HUES48 (cell line): ENCODE data around the gene COQ8B.
"Not testable (repeated sequence)": the region's sequence is repeated elsewhere in the genome, so short reads cannot be mapped to it uniquely, and the experiment has no call there.

Experiments
- H3K27ac ChIP-seq: one replicate; pipeline ENCODE4 v1.7.0; 2013; ENCODE audit warnings: low read depth, low read length, inconsistent platforms
- H3K27me3 ChIP-seq: 2 replicates; pipeline ENCODE4 v1.6.1; 2013; ENCODE audit warnings: mild to moderate bottlenecking, low read length; ENCODE audit not compliant: control insufficient read depth, insufficient read depth
- H3K36me3 ChIP-seq: 2 replicates; pipeline ENCODE4 v1.6.1; 2013; ENCODE audit warnings: low read length; ENCODE audit not compliant: control insufficient read depth, insufficient read depth
- H3K4me1 ChIP-seq: 2 replicates; pipeline ENCODE4 v1.6.1; 2013; ENCODE audit warnings: mild to moderate bottlenecking, low read length; ENCODE audit not compliant: control insufficient read depth, insufficient read depth
- H3K4me3 ChIP-seq: 2 replicates; pipeline ENCODE4 v1.5.1; 2013; ENCODE audit warnings: mild to moderate bottlenecking, low read depth, low read length
- H3K9ac ChIP-seq: 2 replicates; pipeline ENCODE4 v1.6.1; 2013; ENCODE audit warnings: mild to moderate bottlenecking, low read depth, low read length, moderate library complexity
- H3K9me3 ChIP-seq: 2 replicates; pipeline ENCODE4 v1.6.1; 2013; ENCODE audit warnings: low read length; ENCODE audit not compliant: control insufficient read depth, insufficient read depth

Gene COQ8B

GRCh38 chr19:40741527-40742390, 25.1 kb upstream of the COQ8B start:
- no peak overlapping the region for H3K27ac ChIP-seq
- no peak overlapping the region for H3K4me3 ChIP-seq
- H3K36me3 ChIP-seq = peaks cover 21% of the 10 kb centered on the region
- no peaks in the 10 kb centered on the region for H3K27me3 ChIP-seq
- H3K9me3 ChIP-seq = no peaks in the 10 kb centered on the region
- 0 out of 2 replicates have a peak, but pooled peaks cover 5% of the 10 kb centered on the region for H3K4me1 ChIP-seq
- H3K9ac ChIP-seq = no peak overlapping the region

- H3K36me3 ChIP-seq = peaks cover 24% of the 10 kb centered on the region
These were observed 24.1 kb upstream of the COQ8B start for GRCh38 chr19:40740747-40741146.

GRCh38 chr19:40739871-40740703, 23.4 kb upstream of the COQ8B start:
- Histone ChIP-seq H3K27ac (no peak overlapping the region), H3K27me3 (no peaks in the 10 kb centered on the region), H3K4me1 (0 out of 2 replicates have a peak, but pooled peaks cover 3% of the 10 kb centered on the region), H3K4me3 (no peak overlapping the region), H3K36me3 (peaks cover 30% of the 10 kb centered on the region), H3K9me3 (no peaks in the 10 kb centered on the region), H3K9ac (no peak overlapping the region)

More at GRCh38 chr19:40740747-40741146, 24.1 kb upstream of the COQ8B start:
- Histone ChIP-seq H3K27ac (no peak overlapping the region), H3K4me3 (no peak overlapping the region), H3K4me1 (0 out of 2 replicates have a peak, but pooled peaks cover 5% of the 10 kb centered on the region), H3K9me3 (no peaks in the 10 kb centered on the region), H3K27me3 (no peaks in the 10 kb centered on the region), H3K9ac (no peak overlapping the region)

GRCh38 chr19:40739030-40739839, 22.5 kb upstream of the COQ8B start:
- Histone ChIP-seq H3K4me3 (no peak overlapping the region), H3K4me1 (no peaks in the 10 kb centered on the region), H3K36me3 (peaks cover 38% of the 10 kb centered on the region), H3K27me3 (no peaks in the 10 kb centered on the region), H3K9ac (no peak overlapping the region), H3K9me3 (no peaks in the 10 kb centered on the region), H3K27ac (no peak overlapping the region)

DNA sequence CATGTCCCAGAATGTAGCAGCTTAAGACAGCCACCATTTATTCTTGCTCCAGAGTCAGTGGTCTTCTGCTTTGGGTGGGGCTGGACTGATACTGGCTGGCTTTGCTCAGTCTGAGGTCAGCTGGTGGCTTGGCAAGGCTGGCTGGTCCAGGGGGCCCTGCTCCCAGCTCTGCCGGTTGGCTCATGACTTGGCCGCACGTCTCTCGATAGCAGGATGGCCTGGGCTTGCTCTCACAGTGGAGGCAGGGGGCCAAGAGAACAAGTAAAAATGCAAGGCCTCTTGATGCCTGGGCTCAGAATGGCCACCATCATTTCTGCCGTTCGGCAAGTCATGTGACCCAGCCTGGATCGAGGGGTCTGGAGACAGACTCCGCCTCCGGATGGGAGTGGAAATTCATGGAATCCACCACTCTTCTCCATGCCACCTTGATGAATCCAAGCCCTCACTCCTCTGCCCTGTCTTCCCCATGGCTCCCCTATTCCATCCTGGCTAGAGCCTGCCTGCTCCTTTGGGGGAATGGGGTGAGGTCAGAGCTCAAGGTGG, 20.5 kb upstream of the COQ8B start:
- H3K4me1 ChIP-seq = no peaks in the 10 kb centered on the region
- peaks cover 51% of the 10 kb centered on the region for H3K36me3 ChIP-seq
- H3K27me3 ChIP-seq = no peaks in the 10 kb centered on the region
- no peaks in the 10 kb centered on the region for H3K9me3 ChIP-seq
- no peak overlapping the region for H3K27ac ChIP-seq
- H3K4me3 ChIP-seq = no peak overlapping the region
- H3K9ac ChIP-seq = no peak overlapping the region

DNA sequence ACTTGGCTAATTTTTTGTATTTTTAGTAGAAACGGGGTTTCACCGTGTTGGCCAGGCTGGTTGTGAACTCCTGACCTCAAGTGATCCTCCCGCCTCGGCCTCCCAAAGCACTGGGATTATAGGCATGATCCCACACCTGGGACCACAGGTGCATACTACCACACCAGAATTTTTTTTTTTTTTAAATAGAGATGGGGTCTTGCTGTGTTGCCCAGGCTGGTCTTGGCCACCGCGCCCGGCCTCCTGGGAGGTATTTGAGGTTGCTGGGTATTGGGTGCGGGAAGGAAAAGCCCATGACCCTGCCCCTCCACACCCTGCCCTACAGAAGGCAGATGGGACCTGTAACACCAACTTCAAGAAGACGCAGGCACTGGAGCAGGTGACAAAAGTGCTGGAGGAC, 20.0 kb upstream of the COQ8B start:
- Histone ChIP-seq H3K27me3 (no peaks in the 10 kb centered on the region), H3K27ac (no peak overlapping the region), H3K9ac (no peak overlapping the region), H3K4me1 (no peaks in the 10 kb centered on the region), H3K9me3 (no peaks in the 10 kb centered on the region), H3K36me3 (peaks cover 49% of the 10 kb centered on the region), H3K4me3 (no peak overlapping the region)

GRCh38 chr19:40735013-40735771, 18.5 kb upstream of the COQ8B start:
- H3K4me3 ChIP-seq = no peak overlapping the region

DNA sequence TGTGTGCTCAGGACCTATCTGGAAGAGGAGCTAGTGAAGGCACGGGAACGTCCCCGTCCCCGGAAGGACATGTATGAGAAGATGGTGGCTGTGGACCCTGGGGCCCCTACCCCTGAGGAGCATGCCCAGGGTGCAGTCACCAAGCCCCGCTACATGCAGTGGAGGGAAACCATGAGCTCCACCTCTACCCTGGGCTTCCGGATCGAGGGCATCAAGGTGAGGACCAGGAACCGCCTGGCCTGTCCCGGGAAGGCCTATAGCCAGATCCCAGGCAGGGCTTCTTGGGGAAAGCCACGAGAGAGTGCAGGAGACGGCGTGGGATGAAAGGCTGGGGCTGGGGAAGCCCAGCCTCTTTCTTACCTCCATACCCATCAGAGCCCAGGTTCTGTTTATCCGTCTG, 16.5 kb upstream of the COQ8B start:
- H3K4me1 ChIP-seq = no peaks in the 10 kb centered on the region
- peaks cover 67% of the 10 kb centered on the region for H3K36me3 ChIP-seq
- no peak overlapping the region for H3K27ac ChIP-seq
- H3K9me3 ChIP-seq = no peaks in the 10 kb centered on the region
- H3K9ac ChIP-seq = no peak overlapping the region
- H3K27me3 ChIP-seq = no peaks in the 10 kb centered on the region
- H3K4me3 ChIP-seq = no peak overlapping the region

More at GRCh38 chr19:40735013-40735771, 18.5 kb upstream of the COQ8B start:
- no peaks in the 10 kb centered on the region for H3K27me3 ChIP-seq
- no peak overlapping the region for H3K27ac ChIP-seq
- no peaks in the 10 kb centered on the region for H3K9me3 ChIP-seq
- no peak overlapping the region for H3K9ac ChIP-seq
- peaks cover 61% of the 10 kb centered on the region for H3K36me3 ChIP-seq
- no peaks in the 10 kb centered on the region for H3K4me1 ChIP-seq

- not testable (repeated sequence) for H3K27ac ChIP-seq, H3K9me3 ChIP-seq, H3K9ac ChIP-seq, H3K27me3 ChIP-seq, H3K4me1 ChIP-seq, H3K4me3 ChIP-seq
- H3K36me3 ChIP-seq = peaks cover 73% of the 10 kb centered on the region
These were observed 15.6 kb upstream of the COQ8B start for GRCh38 chr19:40732304-40732703.

DNA sequence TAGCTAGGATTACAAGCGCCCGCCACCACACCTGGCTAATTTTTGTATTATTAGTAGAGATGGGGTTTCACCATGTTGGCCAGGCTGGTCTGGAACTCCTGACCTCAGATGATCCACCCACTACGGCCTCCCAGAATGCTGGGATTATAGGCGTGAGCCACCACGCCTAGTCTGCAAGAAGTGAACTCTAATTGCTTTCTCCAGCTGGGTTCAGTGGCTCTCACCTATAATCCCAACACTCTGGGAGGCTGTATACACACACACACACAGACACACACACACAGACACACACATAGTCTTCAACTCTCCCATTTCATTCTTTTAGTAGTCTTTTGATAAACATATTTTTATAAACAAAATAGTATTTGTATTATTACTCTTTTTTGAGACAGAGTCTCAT, 13.4 kb upstream of the COQ8B start:
- H3K4me1 ChIP-seq, H3K27ac ChIP-seq, H3K9me3 ChIP-seq, H3K27me3 ChIP-seq, H3K9ac ChIP-seq, H3K4me3 ChIP-seq: not testable (repeated sequence)
- H3K36me3 ChIP-seq = peaks cover 71% of the 10 kb centered on the region
